ENCODE measurements around the gene PRSS8. TPM values are rescaled to one million over a fixed set of nuclear protein-coding genes. Genes with fewer than 3 reads are reported as not detected.
A peak's percentile ranks its signal among the peaks of the same experiment; 100 is the strongest.

Gene PRSS8
- polyA plus RNA-seq (2012; ENCODE audit: insufficient read depth, insufficient read length, low read depth): 27.5 TPM

- Histone ChIP-seq H3K27me3 (no peaks in the 10 kb centered on the region), H3K9me3 (no peaks in the 10 kb centered on the region), H3K4me3 (ENCODE audit: low read depth, low read length) (peak within 1 kb of the TSS; percentile 46), H3K4me1 (peaks cover 41% of the 10 kb centered on the region), H3K36me3 (peaks cover 5% of the 10 kb centered on the region; the same call in 1 of the 2 replicates)
- no peak for TF ChIP-seq CTCF (IDR thresholded peaks at IDR 0.05; ENCODE audit: low read depth, low read length)
- DNase-seq: no peak
These were observed at the start of gene PRSS8 for GRCh38 chr16:31135535-31136286. Gene PRSS8, minus strand, starts transcription at chr16:31135727. Its CDS starts 229 bp downstream, at chr16:31135498.

DNA sequence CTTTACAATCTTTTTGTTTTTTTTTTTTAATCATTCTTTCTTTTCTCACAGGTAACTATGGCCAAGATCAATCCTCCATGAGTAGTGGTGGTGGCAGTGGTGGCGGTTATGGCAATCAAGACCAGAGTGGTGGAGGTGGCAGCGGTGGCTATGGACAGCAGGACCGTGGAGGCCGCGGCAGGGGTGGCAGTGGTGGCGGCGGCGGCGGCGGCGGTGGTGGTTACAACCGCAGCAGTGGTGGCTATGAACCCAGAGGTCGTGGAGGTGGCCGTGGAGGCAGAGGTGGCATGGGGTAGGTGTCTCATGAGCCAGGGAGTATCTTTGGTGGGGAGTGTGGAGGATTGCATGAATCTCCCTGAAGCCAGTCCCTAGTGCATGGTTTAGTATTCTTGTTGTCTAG is 49.4 kb upstream of the PRSS8 start:
- Histone ChIP-seq H3K9me3 (no peaks in the 10 kb centered on the region), H3K36me3 (peaks cover 89% of the 10 kb centered on the region), H3K27me3 (no peaks in the 10 kb centered on the region), H3K4me3 (ENCODE audit: low read depth, low read length) (no peak overlapping the region), H3K4me1 (no peaks in the 10 kb centered on the region; the same call in none of the 2 replicates)
- TF ChIP-seq CTCF (IDR thresholded peaks at IDR 0.05; ENCODE audit: low read depth, low read length): no peak
- DNase-seq: no peak

DNA sequence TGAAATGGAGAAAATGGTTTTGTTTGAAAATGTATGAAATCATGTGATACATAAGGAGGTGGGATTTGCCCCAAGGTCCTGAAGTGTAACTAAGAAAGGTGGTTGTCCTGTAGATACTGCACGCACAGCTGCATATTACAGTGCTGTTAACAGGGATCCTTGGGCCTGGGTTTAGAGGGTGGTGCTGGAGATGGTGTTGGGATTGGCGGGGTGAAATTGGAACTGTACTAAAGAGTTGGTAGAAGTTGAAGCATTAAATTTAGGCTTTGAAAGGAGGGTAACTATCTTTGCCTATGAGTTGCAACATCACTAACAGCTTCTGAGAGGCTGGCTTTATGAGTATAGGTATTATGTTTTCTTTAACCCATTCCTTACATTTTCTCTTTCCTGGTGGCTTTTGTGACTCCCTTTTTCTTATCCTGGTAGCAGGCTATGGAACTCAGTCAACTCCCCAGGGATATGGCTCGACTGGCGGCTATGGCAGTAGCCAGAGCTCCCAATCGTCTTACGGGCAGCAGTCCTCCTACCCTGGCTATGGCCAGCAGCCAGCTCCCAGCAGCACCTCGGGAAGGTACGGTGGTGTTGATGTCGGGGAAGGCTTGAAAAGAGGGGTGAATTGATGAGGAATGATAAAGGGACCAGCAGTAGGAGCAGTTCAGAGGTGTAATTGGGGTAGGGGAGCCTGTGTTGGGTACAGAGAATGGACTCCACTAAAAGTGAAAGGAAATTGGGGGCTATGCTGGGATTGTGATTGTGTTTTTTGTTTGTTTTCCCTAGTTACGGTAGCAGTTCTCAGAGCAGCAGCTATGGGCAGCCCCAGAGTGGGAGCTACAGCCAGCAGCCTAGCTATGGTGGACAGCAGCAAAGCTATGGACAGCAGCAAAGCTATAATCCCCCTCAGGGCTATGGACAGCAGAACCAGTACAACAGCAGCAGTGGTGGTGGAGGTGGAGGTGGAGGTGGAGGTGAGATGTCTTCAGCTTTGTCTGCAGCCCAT is 48.2 kb upstream of the PRSS8 start:
- peaks cover 78% of the 10 kb centered on the region for H3K36me3 ChIP-seq

DNA sequence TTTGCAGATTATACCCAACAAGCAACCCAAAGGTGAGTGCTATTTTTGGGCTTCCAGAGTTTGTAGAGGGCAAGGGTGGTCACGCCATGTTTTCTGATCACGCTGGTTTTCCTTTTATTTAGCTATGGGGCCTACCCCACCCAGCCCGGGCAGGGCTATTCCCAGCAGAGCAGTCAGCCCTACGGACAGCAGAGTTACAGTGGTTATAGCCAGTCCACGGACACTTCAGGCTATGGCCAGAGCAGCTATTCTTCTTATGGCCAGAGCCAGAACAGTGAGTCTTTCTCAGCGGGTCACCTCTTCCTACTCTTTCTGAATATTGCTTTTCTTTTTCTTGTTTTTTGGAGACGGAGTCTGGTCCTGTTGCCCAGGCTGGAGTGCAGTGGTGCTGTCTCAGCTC is 46.9 kb upstream of the PRSS8 start:
- peak overlapping the region; percentile 97 for H3K4me3 ChIP-seq (ENCODE audit: low read depth, low read length)
- no peaks in the 10 kb centered on the region; the same call in none of the 2 replicates for H3K4me1 ChIP-seq
- no peaks in the 10 kb centered on the region for H3K9me3 ChIP-seq
- DNase-seq: no peak
- no peaks in the 10 kb centered on the region for H3K27me3 ChIP-seq
- no peak for TF ChIP-seq CTCF (IDR thresholded peaks at IDR 0.05; ENCODE audit: low read depth, low read length)
- H3K36me3 ChIP-seq: peaks cover 64% of the 10 kb centered on the region

More for the DNA sequence above, 48.2 kb upstream of the PRSS8 start:
- peak overlapping the region; percentile 97 for H3K4me3 ChIP-seq (ENCODE audit: low read depth, low read length)
- no peaks in the 10 kb centered on the region for H3K27me3 ChIP-seq
- no peak for TF ChIP-seq CTCF (IDR thresholded peaks at IDR 0.05; ENCODE audit: low read depth, low read length)
- H3K4me1 ChIP-seq: no peaks in the 10 kb centered on the region; the same call in none of the 2 replicates
- peak; percentile 39 for DNase-seq
- H3K9me3 ChIP-seq: no peaks in the 10 kb centered on the region

DNA sequence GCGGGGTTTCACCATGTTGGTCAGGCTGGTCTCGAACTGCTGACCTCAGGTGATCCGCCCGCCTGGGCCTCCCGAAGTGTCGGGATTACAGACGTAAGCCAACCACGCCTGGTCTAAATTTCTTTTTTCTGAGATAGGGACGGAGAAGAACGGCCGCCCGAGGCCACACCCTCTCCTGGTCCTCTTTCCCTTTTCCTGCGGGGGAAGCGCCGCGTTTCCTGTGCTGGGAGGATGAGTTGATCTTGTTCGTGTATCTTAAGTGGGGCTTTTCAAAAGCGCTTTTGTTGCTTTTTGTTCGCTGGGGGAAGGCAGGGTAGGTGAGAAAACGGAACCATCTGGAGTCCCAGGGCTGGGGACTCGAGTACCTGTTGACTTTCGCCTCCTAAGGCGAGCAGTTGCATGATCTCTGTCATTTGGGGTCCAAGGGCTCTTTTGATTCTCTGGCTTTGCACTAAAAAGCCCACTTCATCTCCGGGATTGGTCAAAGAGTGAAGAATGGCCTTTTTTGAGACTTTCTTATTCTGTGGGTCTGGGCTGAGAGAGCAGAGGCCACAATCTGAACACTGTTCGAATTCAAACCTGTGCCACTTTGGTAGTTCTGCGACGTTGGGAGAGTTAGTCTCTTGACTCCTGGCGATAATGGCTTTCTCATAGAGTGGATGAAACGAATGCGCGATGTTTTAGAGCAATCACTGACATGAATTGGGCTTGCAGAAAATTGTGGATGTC is 45.7 kb upstream of the PRSS8 start:
- Histone ChIP-seq H3K4me3 (ENCODE audit: low read depth, low read length) (peak overlapping the region; percentile 97), H3K36me3 (peaks cover 53% of the 10 kb centered on the region)
- no peak for TF ChIP-seq CTCF (IDR thresholded peaks at IDR 0.05; ENCODE audit: low read depth, low read length)

More for the DNA sequence above, 45.7 kb upstream of the PRSS8 start:
- Histone ChIP-seq H3K27me3 (no peaks in the 10 kb centered on the region), H3K9me3 (no peaks in the 10 kb centered on the region), H3K4me1 (no peaks in the 10 kb centered on the region; the same call in none of the 2 replicates)
- DNase-seq: peak; percentile 30
